Gastrocnemius medialis (tissue), 4 donors: ENCODE results near the gene FRZB. TPM values are rescaled to one million over a fixed set of nuclear protein-coding genes. Genes with fewer than 3 reads are reported as not detected.

Experiments used
- ATAC-seq, 2 donors: fragments of 150-250 bp; one replicate each; pipeline ENCODE4 v1.9.1; 2016
- DNase-seq, 2 donors: peaks; one replicate each; pipeline ENCODE4 v3.0.0-alpha.2; 2019
- H3K27ac ChIP-seq, 4 donors: fragments of 200-600 bp; sonication (generic); 1 replicate in 1 of 4; 2 replicates in 3 of 4; pipeline ENCODE4 v1.5.1; 2016 to 2018; ENCODE audit warnings: mild to moderate bottlenecking in 2 of 4, moderate library complexity in 1 of 4
- H3K27me3 ChIP-seq, 3 donors: fragments of 200-600 bp; sonication (generic) in 2 of 3; 1 replicate in 1 of 3; 2 replicates in 2 of 3; pipeline versions ENCODE4 v1.5.1 to v1.6.0; 2016 to 2019; ENCODE audit warnings: mild to moderate bottlenecking in 1 of 3, moderate library complexity in 1 of 3
- H3K36me3 ChIP-seq, 2 donors: fragments of 200-600 bp; sonication (generic) in 1 of 2; one replicate each; pipeline ENCODE4 v1.5.1; 2017 to 2018
- H3K4me1 ChIP-seq, 2 donors: fragments of 200-600 bp; sonication (generic) in 1 of 2; one replicate each; pipeline ENCODE4 v1.5.1; 2016 to 2017; ENCODE audit warnings: mild to moderate bottlenecking in 2 of 2
- H3K4me3 ChIP-seq, 4 donors: fragments of 200-600 bp; sonication (generic) in 3 of 4; 1 replicate in 1 of 4; 2 replicates in 3 of 4; pipeline ENCODE4 v1.5.1; 2016 to 2019; ENCODE audit warnings: mild to moderate bottlenecking in 2 of 4
- H3K9me3 ChIP-seq, 3 donors: fragments of 200-600 bp; sonication (generic) in 2 of 3; 1 replicate in 1 of 3; 2 replicates in 2 of 3; pipeline ENCODE4 v1.5.1; 2016 to 2019
- CTCF ChIP-seq, 5 experiments: fragments of 450-650 bp in 3 of 5; fragments of 200-600 bp in 2 of 5; sonication (generic) in 2 of 5; IDR thresholded peaks in 4 of 5; conservative IDR thresholded peaks in 1 of 5; 1 replicate in 4 of 5; 2 replicates in 1 of 5; pipeline ENCODE4 v1.5.1; 2016 to 2019; ENCODE audit warnings: antibody characterized with exemption in 5 of 5, mild to moderate bottlenecking in 3 of 5, moderate library complexity in 3 of 5
- POLR2A ChIP-seq, 2 donors: fragments of 450-650 bp; IDR thresholded peaks; one replicate each; pipeline ENCODE4 v1.6.1; 2017; ENCODE audit warnings: antibody characterized with exemption in 2 of 2, mild to moderate bottlenecking in 2 of 2, moderate library complexity in 2 of 2
- in situ Hi-C, 4 donors: fragments of 200-750 bp; cut with MboI; loops; one replicate each; pipeline versions ENCODE4 v1.15.0 to v1.8.0; 2017; ENCODE audit warnings: low sequenced_read_pairs in 4 of 4
- intact Hi-C: fragments of 100-400 bp; cut with DNase I; formaldehyde crosslinking; loops from one replicate; pipeline ENCODE4 v1.15.1; 2023; ENCODE audit warnings: low total_unique reads
- total RNA-seq, 4 donors: library from RNA; depleted of rRNA; stranded (reverse); fragments of >200 nt; gene quantifications; one replicate each; pipeline versions ENCODE4 v1.1.0 to v1.2.3, GENCODE V29; 2016

The FRZB gene, protein sequence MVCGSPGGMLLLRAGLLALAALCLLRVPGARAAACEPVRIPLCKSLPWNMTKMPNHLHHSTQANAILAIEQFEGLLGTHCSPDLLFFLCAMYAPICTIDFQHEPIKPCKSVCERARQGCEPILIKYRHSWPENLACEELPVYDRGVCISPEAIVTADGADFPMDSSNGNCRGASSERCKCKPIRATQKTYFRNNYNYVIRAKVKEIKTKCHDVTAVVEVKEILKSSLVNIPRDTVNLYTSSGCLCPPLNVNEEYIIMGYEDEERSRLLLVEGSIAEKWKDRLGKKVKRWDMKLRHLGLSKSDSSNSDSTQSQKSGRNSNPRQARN
- total RNA-seq, result 10 to 100 TPM in 1 of 4 donors, 1 to 10 TPM in 3; 1.3 to 31.3 (median 4.3) TPM

- intact Hi-C loops (loop anchor here (10.0 kb wide), 1 partner anchor 168 kb away; the partner anchor contains the start of gene NCKAP1), in situ Hi-C loops (no loop called here)
- H3K27ac ChIP-seq, result peak within 1 kb of the TSS; percentile 49 to 75 (median 69)
- peak within 1 kb of the TSS; percentile 52 to 74 (median 61) for H3K4me3 ChIP-seq
- ATAC-seq (peak; percentile 79 to 84), DNase-seq (peak; percentile 36 to 76)
- peak; percentile 33 to 51 for TF ChIP-seq POLR2A (IDR thresholded peaks at IDR 0.05)
- TF ChIP-seq CTCF (IDR thresholded peaks at IDR 0.05 in 4 of 5, conservative IDR thresholded peaks at IDR 0.05 in 1 of 5), result no peak
- H3K4me1 ChIP-seq, result peaks cover 12 to 20% of the 10 kb centered on the region in 2 donors
- no peaks in the 10 kb centered on the region for H3K36me3 ChIP-seq
- no peaks in the 10 kb centered on the region for H3K9me3 ChIP-seq
- peaks cover 0 to 2% (median 0%) of the 10 kb centered on the region in 3 donors for H3K27me3 ChIP-seq
Observed at GRCh38 chr2:182866461-182867406, at the start of gene FRZB. Gene FRZB (minus strand): TSS chr2:182866637. CDS start chr2:182866552, 85 bp downstream.

DNA sequence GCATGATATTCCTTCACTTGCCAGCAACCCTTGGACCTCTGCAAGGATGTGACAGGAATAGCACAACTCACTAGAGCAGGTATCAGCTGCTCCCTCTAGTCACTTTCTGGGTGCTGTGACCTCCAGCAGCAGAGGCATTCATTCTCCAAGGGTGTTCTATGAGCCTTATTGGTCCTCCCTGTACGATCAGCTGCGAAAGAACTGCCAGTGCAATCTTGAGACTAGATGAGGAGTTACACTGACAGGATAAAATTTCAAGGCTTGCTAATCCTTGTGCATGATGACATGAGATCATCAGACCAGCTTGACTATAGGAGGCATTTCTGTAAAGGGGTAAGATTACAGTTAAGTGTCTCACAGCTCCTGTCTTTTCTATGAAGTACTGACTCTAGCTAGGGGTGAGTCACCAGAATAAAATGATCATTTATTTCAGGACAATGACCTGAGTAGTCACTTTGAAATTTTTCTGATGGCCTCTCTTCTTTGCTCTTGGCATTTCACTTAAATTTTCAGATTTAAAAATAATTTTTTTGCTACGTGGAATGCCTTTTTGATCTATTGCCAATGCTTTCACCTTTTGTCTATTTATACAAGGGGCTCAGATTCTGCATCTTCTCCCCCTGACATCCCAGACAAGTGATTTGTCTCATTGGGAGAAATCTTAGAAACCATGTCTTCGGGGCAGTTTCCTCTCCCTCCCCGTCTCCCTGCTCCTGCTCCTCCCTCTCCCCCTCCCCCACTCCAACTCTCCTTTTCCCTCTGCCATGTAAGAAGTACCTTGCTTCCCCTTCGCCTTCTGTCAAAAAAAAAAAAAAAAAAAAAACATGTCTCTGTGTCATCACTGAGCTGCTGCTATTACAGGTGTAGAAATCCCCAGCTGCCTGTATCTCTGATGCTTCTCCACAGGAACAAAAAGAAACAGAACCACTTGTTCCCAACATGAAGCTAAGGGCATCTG is 49.2 kb upstream of the FRZB start:
- H3K4me1 ChIP-seq, result peaks cover 35 to 52% of the 10 kb centered on the region in 2 donors
- in situ Hi-C loops (no loop called here), intact Hi-C loops (no loop called here)
- no peaks in the 10 kb centered on the region for H3K27me3 ChIP-seq
- H3K4me3 ChIP-seq, result no peak overlapping the region
- peak; percentile 38 to 57 for TF ChIP-seq POLR2A (IDR thresholded peaks at IDR 0.05)
- no peak for TF ChIP-seq CTCF (IDR thresholded peaks at IDR 0.05 in 4 of 5, conservative IDR thresholded peaks at IDR 0.05 in 1 of 5)
- H3K27ac ChIP-seq, result peak overlapping the region; percentile 88 to 93 (median 88)
- peaks cover 0 to 4% of the 10 kb centered on the region in 2 donors for H3K36me3 ChIP-seq
- H3K9me3 ChIP-seq, result no peaks in the 10 kb centered on the region
- peak; percentile 84 to 91 for ATAC-seq
- DNase-seq, result peak; percentile 83 to 94

GRCh38 chr2:182914852-182915251 is 48.4 kb upstream of the FRZB start:
- in situ Hi-C loops (no loop called here), intact Hi-C loops (loop anchor here (5.0 kb wide), 1 partner anchor 37 kb away; no protein-coding TSS in a partner anchor)
- Histone ChIP-seq H3K27me3 (no peaks in the 10 kb centered on the region), H3K36me3 (peaks cover 0 to 12% of the 10 kb centered on the region in 2 donors), H3K4me3 (no peak overlapping the region), H3K27ac (peak overlapping the region; percentile 88 to 93 (median 88)), H3K4me1 (peaks cover 35 to 52% of the 10 kb centered on the region in 2 donors), H3K9me3 (no peaks in the 10 kb centered on the region)
- no peak for DNase-seq
- TF ChIP-seq POLR2A (IDR thresholded peaks at IDR 0.05) (no peak), CTCF (IDR thresholded peaks at IDR 0.05 in 4 of 5, conservative IDR thresholded peaks at IDR 0.05 in 1 of 5) (no peak)
- ATAC-seq, result no peak

DNA sequence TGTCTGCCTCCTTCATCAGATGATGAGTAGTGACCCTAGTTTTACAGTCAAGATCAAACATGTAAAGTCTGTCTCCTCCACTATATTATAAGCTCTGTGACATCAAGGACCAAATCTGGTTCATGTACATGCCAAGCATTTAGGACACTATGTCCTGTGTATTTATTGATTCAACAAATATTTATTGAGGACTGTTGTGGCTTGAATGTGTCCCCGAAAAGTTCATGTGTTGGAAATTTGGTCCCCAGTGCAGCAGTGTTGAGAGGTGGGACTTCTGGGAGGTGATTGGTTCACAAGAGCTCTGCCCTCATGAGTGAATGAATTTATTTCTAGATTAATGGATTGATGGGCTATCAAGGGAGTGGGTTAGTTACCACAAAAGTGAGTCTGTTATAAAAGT is 46.6 kb upstream of the FRZB start:
- Histone ChIP-seq H3K4me1 (peaks cover 35 to 52% of the 10 kb centered on the region in 2 donors), H3K9me3 (no peaks in the 10 kb centered on the region), H3K27ac (peak overlapping the region; percentile 88 to 93 (median 88)), H3K27me3 (no peaks in the 10 kb centered on the region), H3K36me3 (peaks cover 0 to 24% of the 10 kb centered on the region in 2 donors), H3K4me3 (no peak overlapping the region)
- in situ Hi-C loops (no loop called here), intact Hi-C loops (loop anchor here (5.0 kb wide), 1 partner anchor 39 kb away; no protein-coding TSS in a partner anchor)
- TF ChIP-seq POLR2A (IDR thresholded peaks at IDR 0.05) (no peak), CTCF (IDR thresholded peaks at IDR 0.05 in 4 of 5, conservative IDR thresholded peaks at IDR 0.05 in 1 of 5) (no peak)
- no peak for ATAC-seq
- no peak for DNase-seq
